ENCODE results near the gene ZNF784. TPM values are rescaled to one million over a fixed set of nuclear protein-coding genes. Genes with fewer than 3 reads are reported as not detected.
A peak's percentile ranks its signal among the peaks of the same experiment; 100 is the strongest.

ZNF784 gene
- total RNA-seq, 4 donors from 2014 or later: 1.5 to 6.9 (median 1.9) TPM

GRCh38 chr19:55601084-55601483, 23.3 kb downstream of the ZNF784 start:
- 73 to 75% methylated on average over 4 of the region's 4 CpGs for WGBS, 2 donors
- Histone ChIP-seq H3K27me3 (no peaks in the 10 kb centered on the region), H3K4me1 (peaks cover 0 to 42% (median 8%) of the 10 kb centered on the region in 4 donors), H3K27ac (peak overlapping the region; percentile 88 to 99 (median 95)), H3K4me3 (peak overlapping the region; percentile 50 to 86 (median 76)), H3K36me3 (peaks cover 0 to 30% (median 0%) of the 10 kb centered on the region in 3 donors), H3K9me3 (no peaks in the 10 kb centered on the region)
- TF ChIP-seq CTCF (IDR thresholded peaks at IDR 0.05): no peak
- no peak for TF ChIP-seq EP300 (IDR thresholded peaks at IDR 0.05)
- no peak for TF ChIP-seq POLR2A (IDR thresholded peaks at IDR 0.05)
- no peak for DNase-seq (ENCODE audit: low spot score in 2 of 2)

GRCh38 chr19:55600662-55601028, 23.7 kb downstream of the ZNF784 start:
- peak overlapping the region; percentile 88 to 99 (median 95) for H3K27ac ChIP-seq
- no peak for DNase-seq (ENCODE audit: low spot score in 2 of 2)
- H3K27me3 ChIP-seq: no peaks in the 10 kb centered on the region
- peak overlapping the region; percentile 50 to 86 (median 76) for H3K4me3 ChIP-seq
- no peak for TF ChIP-seq CTCF (IDR thresholded peaks at IDR 0.05)
- no peak for TF ChIP-seq POLR2A (IDR thresholded peaks at IDR 0.05)
- TF ChIP-seq EP300 (IDR thresholded peaks at IDR 0.05): no peak
- peaks cover 0 to 35% (median 0%) of the 10 kb centered on the region in 3 donors for H3K36me3 ChIP-seq
- 8 to 12% methylated on average over 7 to 9 of the region's 15 CpGs for WGBS, 2 donors
- no peaks in the 10 kb centered on the region for H3K9me3 ChIP-seq
- H3K4me1 ChIP-seq: peaks cover 0 to 40% (median 7%) of the 10 kb centered on the region in 4 donors

- H3K36me3 ChIP-seq: peaks cover 0 to 40% (median 0%) of the 10 kb centered on the region in 3 donors
- H3K4me1 ChIP-seq: peaks cover 0 to 40% (median 7%) of the 10 kb centered on the region in 4 donors
- TF ChIP-seq POLR2A (IDR thresholded peaks at IDR 0.05) (no peak), EP300 (IDR thresholded peaks at IDR 0.05) (peak in 1 of 2 donors; percentile 61), CTCF (IDR thresholded peaks at IDR 0.05) (peak in 2 of 5 experiments; percentile 18 to 54)
- no peaks in the 10 kb centered on the region for H3K27me3 ChIP-seq
- no peaks in the 10 kb centered on the region for H3K9me3 ChIP-seq
- H3K27ac ChIP-seq: peak within 1 kb of the TSS; percentile 88 to 99 (median 95)
- WGBS, 2 donors: 0% methylated on average over 9 to 29 of the region's 97 CpGs
- peak; percentile 64 to 81 for DNase-seq (ENCODE audit: low spot score in 2 of 2)
- H3K4me3 ChIP-seq: peak within 1 kb of the TSS; percentile 50 to 86 (median 76)
Measured at GRCh38 chr19:55599842-55600661, 24.3 kb downstream of the ZNF784 start, which contains the start of gene ZNF524. Gene ZNF524 (plus strand): TSS chr19:55600288. CDS start chr19:55602113, 1,825 bp downstream.

GRCh38 chr19:55599468-55599841, 24.9 kb downstream of the ZNF784 start, which contains the start of gene FIZ1:
Gene FIZ1 (minus strand): TSS chr19:55599517. CDS start chr19:55597865, 1,652 bp downstream.
- no peaks in the 10 kb centered on the region for H3K27me3 ChIP-seq
- 0 to 1% methylated on average over 23 of the region's 23 CpGs for WGBS, 2 donors
- DNase-seq (ENCODE audit: low spot score in 2 of 2): peak; percentile 98 to 99
- peaks cover 0 to 34% (median 6%) of the 10 kb centered on the region in 4 donors for H3K4me1 ChIP-seq
- no peaks in the 10 kb centered on the region for H3K9me3 ChIP-seq
- H3K4me3 ChIP-seq: peak within 1 kb of the TSS; percentile 50 to 86 (median 76)
- TF ChIP-seq CTCF (IDR thresholded peaks at IDR 0.05) (no peak), EP300 (IDR thresholded peaks at IDR 0.05) (peak; percentile 67 to 80)
- H3K27ac ChIP-seq: peak within 1 kb of the TSS; percentile 88 to 99 (median 95)
- H3K36me3 ChIP-seq: peaks cover 0 to 46% (median 0%) of the 10 kb centered on the region in 3 donors

Data from tibial nerve (tissue), 4 donors.